ENCODE results near the gene ALPL.

- TF ChIP-seq CTCF (conservative IDR thresholded peaks at IDR 0.05 in 1 of 2, IDR thresholded peaks at IDR 0.05 in 1 of 2; ENCODE audit: low read depth in 1 of 2, low read length in 2 of 2) (no peak), EZH2 (IDR thresholded peaks at IDR 0.05; ENCODE audit: low read length, missing control alignments) (no peak)
These were observed 83.1 kb downstream of the ALPL start for GRCh38 chr1:21592086-21592865.

Data from fibroblast of lung (primary cell).